ENCODE results near the gene ZNHIT2.

- TF ChIP-seq CTCF (optimal IDR thresholded peaks at IDR 0.05 in 1 of 3, IDR thresholded peaks at IDR 0.05 in 1 of 3, conservative IDR thresholded peaks at IDR 0.05 in 1 of 3; ENCODE audit: extremely low read depth in 1 of 3, insufficient read depth in 2 of 3, low read length in 3 of 3) (no peak), EZH2 (IDR thresholded peaks at IDR 0.05; ENCODE audit: low read length) (no peak)
These were observed 2.1 kb upstream of the ZNHIT2 start for GRCh38 chr11:65119670-65119995.
